Tibial artery (tissue), 4 donors: ENCODE results near the gene CLIC3.

Experiments used
- DNase-seq, 2 donors: peaks; one replicate each; pipeline ENCODE4 v3.0.0-alpha.2; 2019
- H3K27ac ChIP-seq, 2 donors: fragments of 200-600 bp; sonication (generic) in 1 of 2; 1 replicate in 1 of 2; 2 replicates in 1 of 2; pipeline ENCODE4 v1.5.1; 2018 to 2019; ENCODE audit warnings: mild to moderate bottlenecking in 1 of 2
- H3K27me3 ChIP-seq, 2 donors: fragments of 200-600 bp; sonication (generic) in 1 of 2; one replicate each; pipeline versions ENCODE4 v1.5.1 to v1.6.0; 2016 to 2019
- H3K36me3 ChIP-seq, 3 donors: fragments of 200-600 bp; sonication (generic) in 2 of 3; one replicate each; pipeline ENCODE4 v1.5.1; 2016 to 2019; ENCODE audit warnings: mild to moderate bottlenecking in 2 of 3
- H3K4me1 ChIP-seq, 4 donors: fragments of 200-600 bp; sonication (generic) in 2 of 4; 1 replicate in 3 of 4; 2 replicates in 1 of 4; pipeline ENCODE4 v1.5.1; 2016 to 2019
- H3K4me3 ChIP-seq, 2 donors: fragments of 200-600 bp; sonication (generic) in 1 of 2; 1 replicate in 1 of 2; 2 replicates in 1 of 2; pipeline ENCODE4 v1.5.1; 2018 to 2019; ENCODE audit warnings: mild to moderate bottlenecking in 2 of 2
- H3K9me3 ChIP-seq, 3 donors: fragments of 200-600 bp; sonication (generic) in 1 of 3; one replicate each; pipeline ENCODE4 v1.5.1; 2016 to 2019
- CTCF ChIP-seq, 2 experiments: fragments of 200-600 bp in 1 of 2; fragments of 450-650 bp in 1 of 2; IDR thresholded peaks; one replicate each; pipeline ENCODE4 v1.5.1; 2017 to 2019; ENCODE audit warnings: antibody characterized with exemption in 2 of 2, mild to moderate bottlenecking in 1 of 2, moderate library complexity in 1 of 2
- intact Hi-C: fragments of 100-400 bp; cut with DNase I; formaldehyde crosslinking; loops from one replicate; pipeline ENCODE4 v1.15.0; 2023; ENCODE audit warnings: low total_unique reads

CLIC3 gene

GRCh38 chr9:137037483-137037882, 41.1 kb upstream of the CLIC3 start:
- H3K27ac ChIP-seq = no peak overlapping the region
- peaks cover 5 to 41% (median 22%) of the 10 kb centered on the region in 3 donors for H3K36me3 ChIP-seq
- intact Hi-C loops = loop anchor here (2.0 kb wide), 1 partner anchor 251 kb away; no protein-coding TSS in a partner anchor
- DNase-seq = no peak
- no peak for TF ChIP-seq CTCF (IDR thresholded peaks at IDR 0.05)
- H3K4me1 ChIP-seq = peaks cover 0 to 15% (median 7%) of the 10 kb centered on the region in 4 donors
- H3K4me3 ChIP-seq = no peak overlapping the region
- peaks cover 0 to 18% of the 10 kb centered on the region in 2 donors for H3K27me3 ChIP-seq
- H3K9me3 ChIP-seq = no peaks in the 10 kb centered on the region

- intact Hi-C loops = loop anchor here (2.0 kb wide), 1 partner anchor 250 kb away; no protein-coding TSS in a partner anchor
- Histone ChIP-seq H3K27me3 (peaks cover 0 to 18% of the 10 kb centered on the region in 2 donors), H3K36me3 (peaks cover 5 to 41% (median 20%) of the 10 kb centered on the region in 3 donors), H3K4me3 (no peak overlapping the region), H3K4me1 (peaks cover 0 to 15% (median 7%) of the 10 kb centered on the region in 4 donors), H3K27ac (no peak overlapping the region), H3K9me3 (no peaks in the 10 kb centered on the region)
- DNase-seq = no peak
- no peak for TF ChIP-seq CTCF (IDR thresholded peaks at IDR 0.05)
These were observed 40.7 kb upstream of the CLIC3 start for GRCh38 chr9:137037035-137037434.

- Histone ChIP-seq H3K36me3 (peaks cover 5 to 39% (median 18%) of the 10 kb centered on the region in 3 donors), H3K4me3 (no peak overlapping the region), H3K27ac (no peak overlapping the region), H3K27me3 (peaks cover 0 to 18% of the 10 kb centered on the region in 2 donors), H3K4me1 (peaks cover 0 to 15% (median 7%) of the 10 kb centered on the region in 4 donors), H3K9me3 (no peaks in the 10 kb centered on the region)
- no peak for DNase-seq
- TF ChIP-seq CTCF (IDR thresholded peaks at IDR 0.05) = no peak
- intact Hi-C loops = loop anchor here (2.0 kb wide), 1 partner anchor 249 kb away; no protein-coding TSS in a partner anchor
These were observed 39.6 kb upstream of the CLIC3 start for GRCh38 chr9:137035937-137036336.

GRCh38 chr9:137035507-137035834, 39.1 kb upstream of the CLIC3 start:
- Histone ChIP-seq H3K27me3 (peaks cover 0 to 18% of the 10 kb centered on the region in 2 donors), H3K4me1 (peaks cover 0 to 15% (median 7%) of the 10 kb centered on the region in 4 donors), H3K27ac (no peak overlapping the region), H3K36me3 (peaks cover 5 to 34% (median 14%) of the 10 kb centered on the region in 3 donors), H3K9me3 (no peaks in the 10 kb centered on the region), H3K4me3 (no peak overlapping the region)
- peak in 1 of 2 experiments; percentile 9 for TF ChIP-seq CTCF (IDR thresholded peaks at IDR 0.05)
- intact Hi-C loops = no loop called here
- no peak for DNase-seq

- TF ChIP-seq CTCF (IDR thresholded peaks at IDR 0.05) = peak; percentile 87 to 92
- Histone ChIP-seq H3K4me3 (no peak overlapping the region), H3K27me3 (peaks cover 0 to 18% of the 10 kb centered on the region in 2 donors), H3K27ac (no peak overlapping the region), H3K9me3 (no peaks in the 10 kb centered on the region), H3K4me1 (peaks cover 0 to 15% (median 7%) of the 10 kb centered on the region in 4 donors), H3K36me3 (peaks cover 5 to 28% (median 9%) of the 10 kb centered on the region in 3 donors)
- intact Hi-C loops = no loop called here
- peak; percentile 68 to 82 for DNase-seq
These were observed 38.5 kb upstream of the CLIC3 start for GRCh38 chr9:137034709-137035506.
